Activated T-helper 1 cell treated with anti-CD3 and anti-CD28 coated beads, Interleukin-2, amount 50 U/mL, for 16 hours (primary cell): Measurements from ENCODE around the gene CMTM8.
"Not testable (repeated sequence)": the region's sequence is repeated elsewhere in the genome, so short reads cannot be mapped to it uniquely, and the experiment has no call there.

ENCODE experiments used
- DNase-seq, 2 donors: peaks; one replicate each; pipeline ENCODE4 v3.0.0-alpha.2; 2020; ENCODE audit warnings: low read depth in 1 of 2, low spot score in 1 of 2

Gene CMTM8

DNA sequence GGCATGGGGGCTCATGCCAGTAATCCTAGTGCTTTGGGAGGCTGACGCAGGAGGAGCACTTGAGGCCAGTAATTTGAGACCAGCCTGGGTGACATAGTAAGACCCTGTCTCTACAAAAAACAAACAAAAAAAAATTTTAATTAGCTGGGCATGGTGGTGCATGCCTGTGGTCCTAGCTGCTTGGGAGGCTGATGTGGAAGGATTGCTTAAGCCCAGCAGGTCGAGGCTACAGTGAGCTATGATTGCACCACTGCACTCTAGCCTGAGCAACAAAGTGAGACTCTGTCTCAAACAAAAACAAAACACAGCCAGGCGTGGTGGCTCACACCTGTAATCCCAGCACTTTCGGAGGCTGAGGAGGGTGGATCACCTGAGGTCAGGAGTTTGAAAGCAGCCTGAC lies 9.7 kb upstream of the CMTM8 start:
- not testable (repeated sequence) for DNase-seq

- DNase-seq: no peak
Observed at GRCh38 chr3:32229565-32229964, 8.9 kb upstream of the CMTM8 start.

DNA sequence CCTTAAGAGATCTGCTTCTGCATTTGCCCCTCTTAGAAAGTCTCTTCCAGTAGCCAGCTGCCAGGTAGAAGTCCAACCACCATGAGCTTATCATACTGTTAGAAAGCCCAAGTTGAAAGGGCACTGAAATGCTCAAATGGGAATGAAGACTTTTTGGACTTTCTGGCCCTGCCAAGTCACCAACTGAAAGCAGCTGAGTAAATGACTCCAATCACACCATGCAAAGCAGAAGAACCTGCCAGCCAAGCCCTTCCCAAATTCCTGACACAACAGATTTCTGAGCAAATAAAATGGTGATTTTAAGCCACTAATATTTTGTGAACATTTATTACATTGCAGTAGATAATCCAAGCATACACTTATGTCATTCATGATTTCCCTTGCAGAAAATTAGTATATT lies 2.1 kb upstream of the CMTM8 start:
- no peak for DNase-seq

- no peak for DNase-seq
Observed at GRCh38 chr3:32237670-32238452, 619 bp upstream of the CMTM8 start.

GRCh38 chr3:32239307-32240158 lies 1.1 kb downstream of the CMTM8 start:
- no peak for DNase-seq

GRCh38 chr3:32240159-32240545 lies 1.7 kb downstream of the CMTM8 start:
- peak in 1 of 2 donors; percentile 12 for DNase-seq

GRCh38 chr3:32241100-32241499 lies 2.6 kb downstream of the CMTM8 start:
- DNase-seq: no peak

- no peak for DNase-seq
Observed at GRCh38 chr3:32243519-32243918, 5.0 kb downstream of the CMTM8 start.

DNA sequence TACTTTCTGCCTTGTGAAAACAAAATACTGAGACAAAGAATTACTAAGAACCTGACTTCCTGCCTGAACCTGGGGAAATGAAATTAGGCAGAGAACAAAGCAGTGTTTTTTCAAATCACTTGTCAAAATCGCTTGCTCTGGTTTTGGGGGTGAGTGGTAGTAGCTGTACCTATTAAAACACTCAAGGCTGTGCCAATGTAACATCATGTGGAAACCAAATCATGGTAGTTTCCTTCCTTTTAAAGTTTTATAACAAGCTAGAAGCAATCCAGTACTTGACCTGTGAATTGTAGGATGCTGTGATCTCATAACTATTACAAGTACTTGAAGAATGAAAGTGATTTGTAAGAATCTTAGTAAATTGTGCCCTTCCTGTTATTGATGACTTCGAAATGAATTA lies 6.7 kb downstream of the CMTM8 start:
- DNase-seq: no peak

- no peak for DNase-seq
Observed at GRCh38 chr3:32246079-32246675, 7.7 kb downstream of the CMTM8 start.

DNA sequence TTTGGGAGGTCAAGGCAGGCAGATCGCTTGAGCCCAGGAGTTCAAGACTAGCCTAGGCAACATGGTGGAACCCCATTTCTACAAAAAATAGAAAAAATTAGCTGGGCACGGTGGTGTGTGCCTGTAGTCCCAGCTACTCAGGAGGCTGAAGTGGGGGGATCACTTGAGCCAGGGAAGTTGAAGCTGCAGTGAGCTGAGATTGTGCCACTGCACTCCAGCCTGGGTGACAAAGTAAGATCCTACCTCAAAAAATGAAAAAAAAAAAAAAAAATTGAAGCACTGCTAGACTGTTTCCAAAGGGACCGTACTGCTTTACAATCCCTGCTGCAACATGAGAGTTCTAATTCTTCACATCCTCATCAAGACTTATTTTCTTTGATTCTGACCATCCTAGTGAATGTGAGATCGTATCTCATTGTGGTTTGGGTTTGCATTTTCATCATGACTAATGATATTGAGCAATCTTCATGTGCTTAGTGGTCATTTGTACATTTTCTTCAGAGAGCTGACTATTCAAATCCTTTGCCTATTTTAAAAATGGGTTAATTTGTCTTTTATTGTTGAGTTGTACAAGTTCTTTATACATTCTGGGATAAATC lies 10.8 kb downstream of the CMTM8 start:
- no peak for DNase-seq

- no peak for DNase-seq
Observed at GRCh38 chr3:32254268-32254667, 15.8 kb downstream of the CMTM8 start.

DNA sequence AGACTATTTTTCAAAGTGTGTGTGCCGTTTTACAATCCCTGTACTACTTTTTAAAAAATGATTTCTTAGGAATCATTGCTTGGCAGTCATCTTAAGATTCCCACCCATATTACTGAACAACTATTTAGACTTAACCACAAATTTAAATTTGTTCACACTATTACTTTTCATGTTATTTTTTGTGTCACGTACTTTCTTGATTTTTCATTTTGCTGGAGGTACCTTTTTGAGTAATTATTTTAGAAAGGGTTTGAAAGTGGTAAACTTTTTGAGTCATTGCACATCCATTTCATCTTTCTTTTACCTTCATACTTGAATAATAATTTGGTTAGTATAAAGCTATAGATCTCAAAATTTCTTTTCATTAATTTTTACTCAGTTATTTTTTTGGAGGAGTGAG lies 16.9 kb downstream of the CMTM8 start:
- no peak for DNase-seq

DNA sequence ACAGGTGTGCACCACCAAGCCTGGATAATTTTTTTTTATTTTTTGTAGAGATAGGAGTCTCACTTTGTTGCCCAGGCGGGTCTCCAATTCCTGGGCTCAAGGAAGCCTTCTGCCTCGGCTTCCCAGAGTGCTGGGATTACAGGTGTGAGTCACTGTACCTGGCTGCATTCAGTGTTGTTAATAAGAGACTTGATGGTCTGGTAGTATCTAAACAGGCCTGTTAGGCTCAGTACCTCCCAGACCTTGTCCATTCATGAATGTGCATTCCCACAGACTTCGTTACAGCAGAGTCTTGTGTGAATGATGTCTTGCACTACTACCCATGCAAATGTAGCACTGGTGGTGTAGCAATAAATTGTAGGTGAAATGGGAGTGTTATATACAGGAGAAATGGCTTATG lies 17.7 kb downstream of the CMTM8 start:
- DNase-seq: no peak

DNA sequence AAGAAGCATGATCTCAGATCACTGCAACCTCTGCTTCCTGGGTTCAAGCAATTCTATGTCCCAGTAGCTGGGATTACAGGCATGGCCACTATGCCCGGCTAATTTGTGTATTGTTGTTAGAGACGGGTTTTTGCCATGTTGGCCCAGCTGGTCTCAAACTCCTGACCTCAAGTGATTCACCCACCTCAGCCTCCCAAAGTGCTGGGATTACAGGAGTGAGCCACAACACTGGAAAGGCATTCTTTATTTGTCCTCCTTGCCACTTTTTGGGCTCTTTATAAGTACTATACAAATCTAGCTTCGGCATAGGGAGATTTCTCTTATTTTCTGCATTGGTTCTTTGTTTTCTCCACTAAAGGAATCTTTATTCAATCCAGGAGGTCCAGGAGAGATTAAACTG lies 18.6 kb downstream of the CMTM8 start:
- no peak for DNase-seq

DNA sequence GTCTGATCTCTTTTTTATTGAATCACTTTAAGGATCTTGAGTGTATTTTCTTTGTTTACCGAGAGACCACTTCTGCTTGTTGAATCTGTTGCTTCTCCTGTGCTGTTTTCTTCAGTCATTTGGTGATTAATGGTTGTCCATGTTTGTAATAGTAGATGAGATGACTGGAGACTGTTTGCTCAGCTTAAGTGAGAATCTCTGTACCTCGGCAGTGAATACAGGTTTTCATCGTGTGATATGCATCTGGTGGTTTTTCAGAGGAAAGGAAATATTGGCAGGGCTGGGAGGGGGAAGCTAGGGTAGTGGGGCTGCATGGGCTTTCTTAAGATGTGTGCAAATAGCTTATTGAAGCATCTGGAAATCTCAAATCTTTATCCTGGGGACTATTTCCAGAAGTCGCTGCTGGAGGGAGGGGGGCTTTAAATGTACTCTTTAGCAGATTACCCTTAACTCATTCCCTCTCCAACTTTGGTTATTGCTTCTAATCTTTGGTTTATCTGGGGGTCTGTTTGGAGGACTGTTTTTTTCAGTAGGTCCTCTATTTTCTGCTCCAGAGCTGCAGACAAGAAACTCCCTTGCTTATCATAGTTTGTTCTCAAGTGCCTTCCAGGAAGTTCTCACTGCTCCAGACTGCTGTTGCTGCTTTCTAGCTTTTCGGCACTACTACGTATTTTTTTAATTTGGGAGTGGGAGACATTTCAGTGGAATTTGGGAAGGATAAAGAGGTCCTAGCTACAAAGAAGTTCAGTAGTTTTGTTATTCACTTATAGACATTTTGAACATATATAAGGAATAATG lies 19.4 kb downstream of the CMTM8 start:
- DNase-seq: no peak

- no peak for DNase-seq
Observed at GRCh38 chr3:32258869-32259268, 20.4 kb downstream of the CMTM8 start.

GRCh38 chr3:32261545-32261944 lies 23.1 kb downstream of the CMTM8 start:
- no peak for DNase-seq

GRCh38 chr3:32262201-32262600 lies 23.7 kb downstream of the CMTM8 start:
- DNase-seq: no peak

DNA sequence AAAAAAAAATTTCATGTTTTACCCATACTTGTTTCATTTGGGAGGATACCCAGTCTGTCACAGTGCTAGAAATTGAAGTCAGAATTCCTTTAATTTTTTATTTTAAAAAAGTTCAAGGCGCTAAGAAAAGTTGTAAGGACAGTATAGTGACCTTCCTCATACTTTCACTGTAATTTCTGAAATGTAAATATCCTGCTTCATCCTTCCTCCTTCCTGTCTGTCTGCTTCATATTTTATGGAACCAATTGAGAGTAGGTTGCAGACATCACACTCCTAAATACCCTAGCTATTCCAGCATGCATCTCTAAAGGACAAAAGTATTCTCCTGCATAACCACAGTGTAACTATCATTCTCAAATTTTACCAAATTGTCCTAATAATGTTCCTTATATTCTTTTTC lies 35.8 kb downstream of the CMTM8 start:
- no peak for DNase-seq

DNA sequence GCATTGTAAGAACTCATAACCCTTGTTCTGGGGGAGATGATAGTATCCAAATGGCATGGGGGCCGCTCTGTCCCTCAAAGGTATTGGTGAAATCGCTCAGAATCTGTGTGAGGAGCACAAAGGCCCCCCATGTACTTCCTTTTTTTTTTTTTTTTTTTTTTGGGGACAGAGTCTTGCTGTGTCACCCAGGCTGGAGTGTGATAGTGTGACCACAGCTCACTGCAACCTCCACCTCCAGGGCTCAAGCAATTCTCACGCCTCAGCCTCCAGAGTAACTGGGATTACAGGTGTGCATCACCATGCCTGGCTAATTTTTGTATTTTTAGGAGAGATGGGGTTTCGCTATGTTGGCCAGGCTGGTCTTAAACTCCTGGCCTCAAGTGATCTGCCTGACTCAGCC lies 37.0 kb downstream of the CMTM8 start:
- DNase-seq: no peak
